Chondrocyte (in vitro differentiated cells): ENCODE data around the gene PODN. TPM values are rescaled to one million over a fixed set of nuclear protein-coding genes. Genes with fewer than 3 reads are reported as not detected.

Source experiments
- DNase-seq: peaks from one replicate; pipeline ENCODE4 v3.0.0; 2021; ENCODE audit warnings: mixed read lengths, low spot score
- H3K27ac Mint-ChIP-seq: one replicate; pipeline ENCODE4 v1.8.0; 2021; ENCODE audit warnings: mild to moderate bottlenecking, moderate library complexity, mixed read lengths; ENCODE audit not compliant: unreplicated experiment
- H3K27me3 Mint-ChIP-seq: 2 replicates; pipeline ENCODE4 v1.8.0; 2021; ENCODE audit warnings: low read depth, mixed read lengths
- H3K36me3 Mint-ChIP-seq: 2 replicates; pipeline ENCODE4 v1.8.0; 2021; ENCODE audit warnings: low read depth, mixed read lengths
- H3K4me1 Mint-ChIP-seq: 2 replicates; pipeline ENCODE4 v1.8.0; 2021; ENCODE audit warnings: low read depth, mild to moderate bottlenecking, mixed read lengths
- H3K4me3 Mint-ChIP-seq: one replicate; pipeline ENCODE4 v1.8.0; 2021; ENCODE audit warnings: mild to moderate bottlenecking, moderate library complexity, mixed read lengths; ENCODE audit not compliant: unreplicated experiment
- H3K9me3 Mint-ChIP-seq: 2 replicates; pipeline ENCODE4 v1.8.0; 2021; ENCODE audit warnings: low read depth, mixed read lengths
- total RNA-seq: library from RNA; stranded (reverse); gene quantifications from 3 replicates; pipeline ENCODE4 v1.2.1, GENCODE V29; 2021
- TF ChIP-seq, protein P1 (sequence below): fragments of 200-600 bp; sonication (generic); IDR thresholded peaks from 2 replicates; pipeline ENCODE4 v1.5.0; 2021; ENCODE audit warnings: antibody characterized with exemption, mild to moderate bottlenecking, moderate library complexity

PODN gene
- total RNA-seq, 1 donor from 2014 or later: 9.2 TPM

DNA sequence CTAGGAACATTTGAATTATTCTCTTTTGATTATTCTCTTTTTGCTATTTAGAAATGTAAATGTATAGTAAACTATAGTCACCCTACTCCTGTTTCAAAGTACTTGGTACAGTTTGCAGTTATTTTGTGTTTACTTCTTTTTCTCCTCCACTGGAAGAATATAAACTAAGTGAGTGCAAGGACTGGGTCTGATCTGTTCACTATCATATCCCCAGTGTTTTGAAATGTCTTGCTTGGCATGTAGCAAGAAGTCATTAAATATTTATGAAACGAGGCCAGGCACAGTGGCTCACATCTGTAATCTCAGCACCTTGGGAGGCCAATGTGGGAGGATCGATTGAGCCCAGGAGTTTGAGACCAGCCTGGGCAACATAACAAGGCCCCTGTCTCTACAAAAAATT, 35.8 kb upstream of the PODN start:
- no peaks in the 10 kb centered on the region for H3K4me1 Mint-ChIP-seq
- TF ChIP-seq, protein P1, sequence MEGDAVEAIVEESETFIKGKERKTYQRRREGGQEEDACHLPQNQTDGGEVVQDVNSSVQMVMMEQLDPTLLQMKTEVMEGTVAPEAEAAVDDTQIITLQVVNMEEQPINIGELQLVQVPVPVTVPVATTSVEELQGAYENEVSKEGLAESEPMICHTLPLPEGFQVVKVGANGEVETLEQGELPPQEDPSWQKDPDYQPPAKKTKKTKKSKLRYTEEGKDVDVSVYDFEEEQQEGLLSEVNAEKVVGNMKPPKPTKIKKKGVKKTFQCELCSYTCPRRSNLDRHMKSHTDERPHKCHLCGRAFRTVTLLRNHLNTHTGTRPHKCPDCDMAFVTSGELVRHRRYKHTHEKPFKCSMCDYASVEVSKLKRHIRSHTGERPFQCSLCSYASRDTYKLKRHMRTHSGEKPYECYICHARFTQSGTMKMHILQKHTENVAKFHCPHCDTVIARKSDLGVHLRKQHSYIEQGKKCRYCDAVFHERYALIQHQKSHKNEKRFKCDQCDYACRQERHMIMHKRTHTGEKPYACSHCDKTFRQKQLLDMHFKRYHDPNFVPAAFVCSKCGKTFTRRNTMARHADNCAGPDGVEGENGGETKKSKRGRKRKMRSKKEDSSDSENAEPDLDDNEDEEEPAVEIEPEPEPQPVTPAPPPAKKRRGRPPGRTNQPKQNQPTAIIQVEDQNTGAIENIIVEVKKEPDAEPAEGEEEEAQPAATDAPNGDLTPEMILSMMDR: no peak
- peaks cover 3% of the 10 kb centered on the region for H3K36me3 Mint-ChIP-seq

DNA sequence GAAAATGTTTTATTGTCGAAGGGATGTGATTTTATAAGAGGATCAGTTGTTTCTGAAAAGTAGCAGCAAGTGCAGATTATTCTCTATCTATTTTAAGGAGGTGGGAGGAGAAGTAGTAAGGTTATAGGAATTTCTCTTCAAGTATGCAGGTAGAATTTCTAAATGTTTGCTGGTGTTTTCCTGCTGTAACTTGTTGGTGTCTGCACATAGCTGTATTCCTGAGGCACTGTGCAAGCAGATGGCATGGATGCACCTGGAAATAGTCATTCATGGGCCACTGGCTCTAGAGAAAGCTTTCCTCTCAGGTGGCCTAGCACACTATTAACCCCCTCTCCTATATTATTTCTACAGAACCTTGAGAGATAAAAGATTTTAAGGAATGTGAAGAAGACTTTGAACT, 30.3 kb upstream of the PODN start:
- Mint-ChIP-seq H3K4me3 (no peak overlapping the region), H3K27ac (no peak overlapping the region), H3K4me1 (no peaks in the 10 kb centered on the region), H3K36me3 (peaks cover 9% of the 10 kb centered on the region), H3K27me3 (no peaks in the 10 kb centered on the region), H3K9me3 (no peaks in the 10 kb centered on the region)
- TF ChIP-seq, protein P1: no peak
- no peak for DNase-seq

More for the DNA sequence above, 35.8 kb upstream of the PODN start:
- Mint-ChIP-seq H3K4me3 (no peak overlapping the region), H3K27ac (no peak overlapping the region), H3K27me3 (no peaks in the 10 kb centered on the region), H3K9me3 (no peaks in the 10 kb centered on the region)
- no peak for DNase-seq

DNA sequence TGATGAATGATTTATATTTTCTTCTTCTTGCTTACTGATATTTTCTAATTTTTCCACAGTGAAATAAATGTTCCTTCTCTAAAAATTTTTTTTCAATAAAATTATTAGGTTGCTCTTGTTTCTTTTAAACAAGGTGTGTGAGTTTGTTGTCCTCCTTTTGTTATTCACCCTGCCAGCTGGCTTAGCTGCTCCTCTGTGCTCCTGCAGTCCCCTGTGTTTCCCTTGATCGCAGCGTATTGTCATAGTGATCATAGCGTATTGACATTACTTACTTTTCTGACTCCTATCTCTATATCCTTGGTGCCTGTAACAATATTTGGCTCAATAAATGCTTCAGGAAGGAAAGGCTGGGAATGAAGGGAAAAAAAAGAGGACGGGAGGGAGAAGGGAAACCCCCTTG, 24.9 kb upstream of the PODN start:
- Mint-ChIP-seq H3K4me3 (no peak overlapping the region), H3K9me3 (no peaks in the 10 kb centered on the region), H3K27me3 (no peaks in the 10 kb centered on the region)

DNA sequence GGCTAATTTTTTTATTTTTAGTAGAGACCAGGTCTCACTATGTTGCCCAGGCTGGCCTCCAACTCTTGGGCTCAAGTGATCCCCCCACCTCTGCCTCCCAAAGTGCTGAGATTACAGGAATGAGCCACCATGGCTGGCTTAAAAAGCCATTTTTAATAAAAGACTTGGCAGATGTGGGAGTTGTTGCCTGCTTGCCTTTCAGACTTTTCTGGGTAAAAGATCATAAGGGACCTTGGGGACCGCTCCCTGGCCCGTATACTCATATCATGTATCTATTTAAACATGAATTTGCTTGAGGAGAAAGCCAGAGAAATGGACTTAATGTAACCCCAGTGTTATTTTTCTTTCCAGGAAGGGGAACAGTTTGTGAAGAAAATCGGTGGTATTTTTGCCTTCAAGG, 23.4 kb upstream of the PODN start:
- H3K27me3 Mint-ChIP-seq: no peaks in the 10 kb centered on the region
- no peak overlapping the region for H3K4me3 Mint-ChIP-seq

More for the DNA sequence above, 24.9 kb upstream of the PODN start:
- H3K4me1 Mint-ChIP-seq: no peaks in the 10 kb centered on the region
- no peak overlapping the region for H3K27ac Mint-ChIP-seq
- DNase-seq: no peak
- TF ChIP-seq, protein P1: no peak
- peaks cover 21% of the 10 kb centered on the region for H3K36me3 Mint-ChIP-seq

DNA sequence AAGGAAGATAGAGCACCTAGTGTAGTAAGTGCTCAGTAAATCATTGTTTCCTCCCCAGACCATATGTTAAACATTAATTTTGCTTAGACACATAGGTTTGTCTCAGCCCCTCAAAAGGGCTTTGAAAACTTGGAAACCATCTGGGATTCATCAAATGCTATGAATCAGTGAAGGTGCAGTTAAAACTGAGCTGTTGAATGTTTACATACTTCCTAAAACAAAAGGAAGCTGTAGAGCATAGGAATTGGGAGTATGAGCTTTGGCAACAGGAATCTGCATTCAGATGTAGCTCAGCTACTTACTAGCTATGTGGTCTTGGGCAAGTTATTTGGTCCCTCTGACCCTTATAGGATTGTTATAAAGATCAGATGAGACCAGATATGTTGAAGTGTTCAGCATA, 18.7 kb upstream of the PODN start:
- TF ChIP-seq, protein P1: no peak
- no peak overlapping the region for H3K4me3 Mint-ChIP-seq
- DNase-seq: no peak
- H3K27me3 Mint-ChIP-seq: no peaks in the 10 kb centered on the region
- H3K4me1 Mint-ChIP-seq: peaks cover 15% of the 10 kb centered on the region
- H3K9me3 Mint-ChIP-seq: no peaks in the 10 kb centered on the region
- H3K36me3 Mint-ChIP-seq: peaks cover 19% of the 10 kb centered on the region
- H3K27ac Mint-ChIP-seq: no peak overlapping the region

More for the DNA sequence above, 23.4 kb upstream of the PODN start:
- Mint-ChIP-seq H3K9me3 (no peaks in the 10 kb centered on the region), H3K27ac (no peak overlapping the region), H3K4me1 (no peaks in the 10 kb centered on the region), H3K36me3 (peaks cover 18% of the 10 kb centered on the region)
- TF ChIP-seq, protein P1: no peak
- DNase-seq: no peak
